ENCODE data around the gene LINGO4. TPM values are rescaled to one million over a fixed set of nuclear protein-coding genes. Genes with fewer than 3 reads are reported as not detected.
A peak's percentile ranks its signal among the peaks of the same experiment; 100 is the strongest.

Gene LINGO4
- total and polyA plus RNA-seq, 5 donors from 2014 or later: 0.15 to 0.33 (median 0.22) TPM; not detected in 2

DNA sequence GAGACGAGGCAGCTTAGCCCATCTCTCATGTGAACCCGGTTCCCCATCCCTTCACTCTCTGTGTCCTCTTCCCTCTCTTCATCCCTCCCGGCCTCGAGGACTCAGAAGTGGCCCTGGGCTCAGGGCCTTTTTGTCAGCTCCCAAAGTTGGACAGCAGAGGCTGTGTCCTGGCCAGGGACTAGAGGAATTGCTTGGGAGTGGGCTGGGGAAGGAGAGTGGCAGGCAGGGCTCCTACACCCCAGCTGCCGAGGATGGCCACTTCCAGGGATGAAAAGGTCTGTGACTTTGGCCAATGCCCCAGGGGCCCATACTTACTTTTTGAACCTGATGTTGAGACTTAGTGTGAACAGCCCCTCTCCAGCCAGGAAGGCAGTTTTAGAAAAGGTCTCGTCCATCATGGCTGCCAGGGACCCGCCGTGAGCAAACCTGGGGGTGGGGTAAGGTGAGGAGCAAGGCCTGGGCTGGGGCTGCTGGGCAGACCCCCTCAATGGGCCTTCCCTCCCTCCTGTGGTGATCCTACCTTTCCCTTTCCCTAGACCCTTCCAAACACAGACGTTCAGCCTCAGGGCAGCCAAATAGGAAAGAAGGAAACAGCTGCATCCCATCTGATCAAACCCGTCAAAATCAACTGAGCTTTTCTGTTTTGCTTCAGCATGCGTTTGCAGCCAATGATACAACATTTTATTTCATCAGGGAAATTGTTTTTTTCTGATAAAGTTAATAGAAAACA lies 42.8 kb upstream of the LINGO4 start:
- ATAC-seq (ENCODE audit: low read depth in 2 of 2): no peak
- no peaks in the 10 kb centered on the region for H3K9me3 Mint-ChIP-seq
- no peak overlapping the region for H3K27ac ChIP-seq (ENCODE audit: insufficient read depth, low read length, poor library complexity, severe bottlenecking)
- H3K36me3 ChIP-seq (ENCODE audit: control insufficient read depth, insufficient read depth, low read length): peaks cover 3% of the 10 kb centered on the region
- H3K4me3 ChIP-seq (ENCODE audit: low read depth, low read length): no peak overlapping the region
- H3K4me3 Mint-ChIP-seq: peak overlapping the region in 1 of 4 donors; percentile 56
- H3K4me1 Mint-ChIP-seq: peaks cover 0 to 37% (median 24%) of the 10 kb centered on the region in 4 donors
- no peaks in the 10 kb centered on the region for H3K27me3 ChIP-seq (ENCODE audit: control insufficient read depth, insufficient read depth, low read length)
- no peak for DNase-seq
- peaks cover 13% of the 10 kb centered on the region for H3K4me1 ChIP-seq (ENCODE audit: control insufficient read depth, insufficient read depth, low read length, poor library complexity, severe bottlenecking)
- H3K27me3 Mint-ChIP-seq: no peaks in the 10 kb centered on the region
- no peaks in the 10 kb centered on the region for H3K9me3 ChIP-seq (ENCODE audit: control insufficient read depth in 2 of 2, low read length in 2 of 2)
- peaks cover 3% of the 10 kb centered on the region for H3K36me3 Mint-ChIP-seq
- peak overlapping the region; percentile 29 to 91 (median 80) for H3K27ac Mint-ChIP-seq

DNA sequence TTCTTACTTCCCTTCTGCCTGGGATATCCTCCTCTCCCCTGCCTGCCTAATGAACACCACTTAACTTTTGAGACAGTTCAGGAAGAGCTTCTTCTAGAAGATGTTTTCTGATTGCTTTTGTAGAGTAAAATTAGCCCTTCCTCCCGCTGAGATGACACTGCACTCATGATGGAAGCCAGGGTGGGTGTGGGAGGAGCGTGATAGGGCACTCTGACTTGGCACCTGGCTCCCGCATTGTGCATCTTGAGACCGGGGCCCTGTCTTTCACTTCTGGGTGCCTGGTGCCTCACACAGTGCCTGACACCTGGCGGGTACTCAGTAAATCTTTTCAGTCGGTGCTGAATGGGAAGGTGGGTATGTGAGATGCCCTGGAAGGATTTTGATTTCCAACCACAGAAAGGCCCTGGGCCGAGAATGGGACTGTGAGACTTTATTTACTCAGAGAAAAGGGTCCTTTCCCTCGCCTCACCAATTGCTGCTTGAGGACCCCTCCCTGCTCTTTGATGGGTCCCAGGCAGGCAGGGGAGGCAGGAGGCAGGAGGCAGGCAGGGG lies 41.5 kb upstream of the LINGO4 start:
- ATAC-seq (ENCODE audit: low read depth in 2 of 2): peak; percentile 48 to 58
- H3K9me3 Mint-ChIP-seq: no peaks in the 10 kb centered on the region

DNA sequence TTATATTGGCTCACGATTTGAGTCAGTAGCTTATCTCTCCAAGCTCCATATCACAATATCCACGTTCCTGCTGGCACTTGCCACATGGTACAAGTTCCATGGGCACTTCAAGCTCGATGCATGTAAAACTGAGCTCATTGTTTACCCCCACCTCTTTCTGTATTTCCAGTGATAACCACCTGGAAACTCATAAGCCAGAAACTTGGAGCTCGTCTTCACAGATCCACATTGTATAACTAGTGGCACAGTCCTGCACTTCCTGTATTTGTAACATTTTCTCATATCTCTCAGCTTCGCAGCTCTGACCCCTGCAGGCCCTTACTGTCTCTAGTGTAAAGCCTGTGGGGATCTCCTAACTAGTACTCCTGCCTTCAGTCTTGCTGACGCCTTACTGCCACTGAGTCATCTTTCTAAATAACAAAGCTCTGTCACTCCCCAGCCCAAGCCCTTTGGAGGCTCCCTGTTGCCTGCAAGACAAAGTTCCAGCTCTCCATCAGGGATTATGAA lies 40.9 kb upstream of the LINGO4 start:
- ATAC-seq (ENCODE audit: low read depth in 2 of 2) (peak; percentile 42 to 48), DNase-seq (peak in 1 of 3 donors; percentile 38)
- Histone ChIP-seq H3K27ac (ENCODE audit: insufficient read depth, low read length, poor library complexity, severe bottlenecking) (peak overlapping the region; percentile 63), H3K36me3 (ENCODE audit: control insufficient read depth, insufficient read depth, low read length) (peaks cover 3% of the 10 kb centered on the region), H3K4me1 (ENCODE audit: control insufficient read depth, insufficient read depth, low read length, poor library complexity, severe bottlenecking) (peaks cover 13% of the 10 kb centered on the region), H3K27me3 (ENCODE audit: control insufficient read depth, insufficient read depth, low read length) (no peaks in the 10 kb centered on the region), H3K9me3 (ENCODE audit: control insufficient read depth in 2 of 2, low read length in 2 of 2) (no peaks in the 10 kb centered on the region), H3K4me3 (ENCODE audit: low read depth, low read length) (no peak overlapping the region)
- Mint-ChIP-seq H3K4me1 (peaks cover 4 to 52% (median 25%) of the 10 kb centered on the region in 4 donors), H3K4me3 (peak overlapping the region in 2 of 4 donors; percentile 30 to 34), H3K36me3 (peaks cover 9% of the 10 kb centered on the region), H3K27ac (peak overlapping the region; percentile 76 to 95 (median 83)), H3K27me3 (peaks cover 4% of the 10 kb centered on the region), H3K9me3 (no peaks in the 10 kb centered on the region)

More for the DNA sequence above, 41.5 kb upstream of the LINGO4 start:
- Histone ChIP-seq H3K27ac (ENCODE audit: insufficient read depth, low read length, poor library complexity, severe bottlenecking) (peak overlapping the region; percentile 63), H3K4me1 (ENCODE audit: control insufficient read depth, insufficient read depth, low read length, poor library complexity, severe bottlenecking) (peaks cover 13% of the 10 kb centered on the region), H3K36me3 (ENCODE audit: control insufficient read depth, insufficient read depth, low read length) (peaks cover 3% of the 10 kb centered on the region), H3K4me3 (ENCODE audit: low read depth, low read length) (no peak overlapping the region), H3K9me3 (ENCODE audit: control insufficient read depth in 2 of 2, low read length in 2 of 2) (no peaks in the 10 kb centered on the region), H3K27me3 (ENCODE audit: control insufficient read depth, insufficient read depth, low read length) (no peaks in the 10 kb centered on the region)
- Mint-ChIP-seq H3K27me3 (peaks cover under 1% of the 10 kb centered on the region), H3K4me1 (peaks cover 2 to 47% (median 26%) of the 10 kb centered on the region in 4 donors), H3K27ac (peak overlapping the region; percentile 76 to 96 (median 83)), H3K4me3 (peak overlapping the region in 3 of 4 donors; percentile 8 to 50 (median 34)), H3K36me3 (peaks cover 8% of the 10 kb centered on the region)
- peak in 2 of 3 donors; percentile 19 to 48 for DNase-seq

DNA sequence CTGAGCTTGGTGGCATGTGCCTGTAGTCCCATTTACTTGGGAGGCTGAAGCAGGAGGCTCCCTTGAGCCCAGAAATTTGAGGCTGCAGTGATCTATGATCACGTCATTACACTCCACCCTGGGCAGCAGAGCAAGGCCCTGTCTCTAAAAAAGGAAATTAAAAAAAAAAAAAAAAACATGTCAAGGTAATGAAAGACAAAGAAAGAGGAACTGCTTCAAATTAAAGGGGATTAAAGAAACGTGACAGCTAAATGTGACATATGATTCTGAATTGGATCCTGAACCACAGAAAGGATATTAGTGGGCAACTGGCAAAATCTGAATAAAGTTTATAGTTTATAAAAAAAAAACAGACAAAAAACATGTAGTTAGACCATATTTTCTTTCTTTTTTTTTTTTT lies 38.2 kb upstream of the LINGO4 start:
- Histone ChIP-seq H3K36me3 (ENCODE audit: control insufficient read depth, insufficient read depth, low read length) (peaks cover 3% of the 10 kb centered on the region), H3K27ac (ENCODE audit: insufficient read depth, low read length, poor library complexity, severe bottlenecking) (no peak overlapping the region), H3K27me3 (ENCODE audit: control insufficient read depth, insufficient read depth, low read length) (no peaks in the 10 kb centered on the region), H3K4me3 (ENCODE audit: low read depth, low read length) (no peak overlapping the region), H3K9me3 (ENCODE audit: control insufficient read depth in 2 of 2, low read length in 2 of 2) (no peaks in the 10 kb centered on the region), H3K4me1 (ENCODE audit: control insufficient read depth, insufficient read depth, low read length, poor library complexity, severe bottlenecking) (peaks cover 30% of the 10 kb centered on the region)
- peaks cover 8% of the 10 kb centered on the region for H3K27me3 Mint-ChIP-seq
- H3K4me1 Mint-ChIP-seq: peaks cover 4 to 57% (median 32%) of the 10 kb centered on the region in 4 donors
- H3K36me3 Mint-ChIP-seq: peaks cover 6% of the 10 kb centered on the region
- ATAC-seq (ENCODE audit: low read depth in 2 of 2) (no peak), DNase-seq (no peak)
- H3K27ac Mint-ChIP-seq: peak overlapping the region in 1 of 3 donors; percentile 73
- no peak overlapping the region for H3K4me3 Mint-ChIP-seq
- no peaks in the 10 kb centered on the region for H3K9me3 Mint-ChIP-seq

DNA sequence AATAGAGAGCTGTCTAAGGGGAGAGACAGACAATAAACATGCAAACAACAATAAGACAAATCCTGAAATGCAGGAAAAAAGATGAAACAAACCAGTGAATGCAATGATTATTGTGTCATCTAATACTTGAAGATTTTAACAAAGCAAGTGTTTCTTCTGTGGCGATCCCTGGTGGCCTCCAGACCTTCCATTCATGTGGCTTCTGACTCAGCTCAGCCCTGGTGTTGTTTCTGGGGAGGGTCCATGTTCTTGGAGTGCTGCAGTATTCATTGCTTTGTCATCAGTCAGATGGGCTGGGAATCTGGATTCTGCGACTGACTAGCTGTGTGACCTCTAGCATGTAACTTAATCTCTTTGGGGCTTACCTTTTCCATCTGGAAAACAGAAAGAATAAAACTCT lies 35.9 kb upstream of the LINGO4 start:
- Histone ChIP-seq H3K36me3 (ENCODE audit: control insufficient read depth, insufficient read depth, low read length) (peaks cover 3% of the 10 kb centered on the region), H3K4me3 (ENCODE audit: low read depth, low read length) (no peak overlapping the region), H3K27ac (ENCODE audit: insufficient read depth, low read length, poor library complexity, severe bottlenecking) (peak overlapping the region; percentile 86), H3K27me3 (ENCODE audit: control insufficient read depth, insufficient read depth, low read length) (no peaks in the 10 kb centered on the region), H3K9me3 (ENCODE audit: control insufficient read depth in 2 of 2, low read length in 2 of 2) (no peaks in the 10 kb centered on the region), H3K4me1 (ENCODE audit: control insufficient read depth, insufficient read depth, low read length, poor library complexity, severe bottlenecking) (peaks cover 41% of the 10 kb centered on the region)
- Mint-ChIP-seq H3K27ac (peak overlapping the region in 2 of 3 donors; percentile 91 to 96), H3K36me3 (peaks cover 6% of the 10 kb centered on the region), H3K4me3 (peak overlapping the region in 3 of 4 donors; percentile 9 to 97 (median 96)), H3K27me3 (peaks cover 8% of the 10 kb centered on the region), H3K9me3 (no peaks in the 10 kb centered on the region), H3K4me1 (peaks cover 9 to 60% (median 36%) of the 10 kb centered on the region in 4 donors)
- DNase-seq (no peak), ATAC-seq (ENCODE audit: low read depth in 2 of 2) (no peak)

DNA sequence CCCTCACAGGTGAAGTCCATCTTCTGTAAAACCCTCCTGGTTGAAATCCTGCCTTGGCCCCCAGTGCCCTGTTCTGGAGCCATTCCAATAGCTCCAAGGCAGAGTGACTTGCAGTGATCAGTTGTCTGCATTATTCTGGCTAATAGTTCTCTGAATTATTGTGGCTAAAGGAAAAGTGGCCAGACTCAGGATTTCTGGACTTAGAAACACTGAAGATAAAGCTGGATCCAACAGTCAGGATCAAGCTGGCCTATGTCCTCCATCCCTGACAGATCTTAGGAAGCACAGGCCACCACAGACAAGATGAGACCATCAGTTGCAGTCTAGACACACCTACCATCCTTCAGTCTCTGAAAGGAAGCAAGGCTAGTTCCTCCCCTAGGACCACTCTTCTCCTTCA lies 35.2 kb upstream of the LINGO4 start:
- H3K27ac ChIP-seq (ENCODE audit: insufficient read depth, low read length, poor library complexity, severe bottlenecking): peak overlapping the region; percentile 86
- peak overlapping the region; percentile 91 to 96 (median 92) for H3K27ac Mint-ChIP-seq

DNA sequence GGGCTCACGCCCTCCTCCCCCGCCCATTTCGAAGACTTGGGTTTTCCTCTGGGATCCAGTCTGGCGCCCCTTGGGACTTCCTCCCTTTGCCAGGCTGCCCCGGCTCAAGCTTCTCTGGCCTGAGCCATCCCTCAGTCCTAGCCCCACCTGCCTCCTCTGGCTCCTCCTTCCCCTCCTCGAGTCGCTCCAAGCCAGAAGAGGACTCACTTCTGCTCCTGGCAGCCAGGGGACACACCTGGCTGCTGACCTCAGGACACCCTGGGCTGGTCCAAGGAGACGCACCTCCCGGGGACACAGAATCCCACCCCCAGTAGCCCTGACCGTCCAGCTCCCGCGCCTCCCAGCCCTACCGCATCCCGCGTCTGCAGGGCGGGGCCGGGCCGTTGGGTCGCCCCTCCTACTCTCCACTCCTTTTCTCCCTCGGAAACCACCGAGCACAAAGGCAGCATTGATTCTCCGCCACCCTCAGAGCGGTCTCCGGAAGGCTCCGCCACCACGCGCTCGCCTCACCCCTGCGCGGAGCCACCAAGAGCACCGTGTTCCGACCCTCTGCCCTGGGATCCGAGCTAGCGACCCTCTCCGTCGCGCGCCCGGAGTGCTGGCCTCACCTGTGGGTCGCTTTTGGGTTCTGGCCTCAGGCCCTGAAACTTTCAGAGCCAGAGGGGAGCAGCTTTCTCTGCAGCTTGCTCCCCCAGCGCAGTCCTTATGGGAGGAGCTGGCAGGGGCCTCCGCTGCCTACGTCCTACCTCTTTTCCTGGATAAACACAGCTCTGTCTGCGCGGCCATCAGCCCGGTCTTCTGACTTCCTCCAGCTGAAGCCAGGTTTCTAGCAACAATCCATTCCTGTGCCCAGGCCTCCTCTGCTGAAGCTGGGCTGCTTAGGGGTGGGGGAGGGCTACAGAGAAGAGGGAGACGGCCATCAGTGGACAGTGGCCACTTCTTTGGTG lies 34.5 kb upstream of the LINGO4 start, which contains the start of gene C2CD4D:
C2CD4D (minus strand) TSS at position 364 of the 947 bp plus-strand sequence. CDS start 831 bp downstream, outside the sequence.
- peaks cover 46% of the 10 kb centered on the region for H3K4me1 ChIP-seq (ENCODE audit: control insufficient read depth, insufficient read depth, low read length, poor library complexity, severe bottlenecking)
- Mint-ChIP-seq H3K9me3 (no peaks in the 10 kb centered on the region), H3K36me3 (peaks cover 6% of the 10 kb centered on the region), H3K4me1 (peaks cover 9 to 64% (median 36%) of the 10 kb centered on the region in 4 donors), H3K27ac (peak within 1 kb of the TSS; percentile 91 to 96 (median 92)), H3K4me3 (peak within 1 kb of the TSS; percentile 91 to 97 (median 94)), H3K27me3 (peaks cover 8% of the 10 kb centered on the region)
- no peaks in the 10 kb centered on the region for H3K9me3 ChIP-seq (ENCODE audit: control insufficient read depth in 2 of 2, low read length in 2 of 2)
- peak within 1 kb of the TSS; percentile 86 for H3K27ac ChIP-seq (ENCODE audit: insufficient read depth, low read length, poor library complexity, severe bottlenecking)
- peaks cover 3% of the 10 kb centered on the region for H3K36me3 ChIP-seq (ENCODE audit: control insufficient read depth, insufficient read depth, low read length)
- peak within 1 kb of the TSS; percentile 82 for H3K4me3 ChIP-seq (ENCODE audit: low read depth, low read length)
- H3K27me3 ChIP-seq (ENCODE audit: control insufficient read depth, insufficient read depth, low read length): no peaks in the 10 kb centered on the region
- ATAC-seq (ENCODE audit: low read depth in 2 of 2) (peak; percentile 73), DNase-seq (peak; percentile 64 to 87 (median 72))

More for the DNA sequence above, 35.2 kb upstream of the LINGO4 start:
- Mint-ChIP-seq H3K9me3 (no peaks in the 10 kb centered on the region), H3K4me3 (peak overlapping the region; percentile 91 to 97 (median 94)), H3K36me3 (peaks cover 6% of the 10 kb centered on the region), H3K27me3 (peaks cover 8% of the 10 kb centered on the region), H3K4me1 (peaks cover 9 to 62% (median 35%) of the 10 kb centered on the region in 4 donors)
- Histone ChIP-seq H3K27me3 (ENCODE audit: control insufficient read depth, insufficient read depth, low read length) (no peaks in the 10 kb centered on the region), H3K4me1 (ENCODE audit: control insufficient read depth, insufficient read depth, low read length, poor library complexity, severe bottlenecking) (peaks cover 41% of the 10 kb centered on the region), H3K4me3 (ENCODE audit: low read depth, low read length) (peak overlapping the region; percentile 82), H3K36me3 (ENCODE audit: control insufficient read depth, insufficient read depth, low read length) (peaks cover 3% of the 10 kb centered on the region), H3K9me3 (ENCODE audit: control insufficient read depth in 2 of 2, low read length in 2 of 2) (no peaks in the 10 kb centered on the region)
- no peak for ATAC-seq (ENCODE audit: low read depth in 2 of 2)
- no peak for DNase-seq
